HEK293T (cell line): ENCODE measurements around the gene GUCY1A2.

ENCODE experiments used
- CTCF ChIA-PET: fragments of 350-600 bp; formaldehyde crosslinking; extraction: SDS; loops from one replicate; lab custom pipeline; 2021; ENCODE audit warnings: antibody characterized with exemption, inconsistent platforms; lab: Yijun Ruan, JAX
- POLR2A ChIA-PET: fragments of 350-600 bp; formaldehyde crosslinking; extraction: SDS; loops from one replicate; lab custom pipeline; 2020; ENCODE audit warnings: antibody characterized with exemption, inconsistent platforms; lab: Yijun Ruan, JAX
- DNase-seq: peaks from one replicate; pipeline ENCODE4 v3.0.0; 2012; ENCODE audit warnings: mixed read lengths; ENCODE audit errors: extremely low spot score
- ARNT ChIP-seq: fragments of 450-650 bp; IDR thresholded peaks from 2 replicates; pipeline ENCODE4 v1.6.1; 2017; ENCODE audit warnings: mild to moderate bottlenecking
- BHLHE40 ChIP-seq: fragments of 450-650 bp; IDR thresholded peaks from 2 replicates; pipeline ENCODE4 v1.6.1; 2016; ENCODE audit warnings: mild to moderate bottlenecking, moderate library complexity, borderline replicate concordance
- CTBP1 ChIP-seq: fragments of 450-650 bp; IDR thresholded peaks from 2 replicates; pipeline ENCODE4 v1.6.1; 2016; ENCODE audit warnings: borderline replicate concordance
- ELF4 ChIP-seq: fragments of 450-650 bp; IDR thresholded peaks from 2 replicates; pipeline ENCODE4 v1.6.1; 2017; ENCODE audit warnings: antibody characterized with exemption
- FOXA1 ChIP-seq: fragments of 450-650 bp; IDR thresholded peaks from 2 replicates; pipeline ENCODE4 v1.6.1; 2016; ENCODE audit warnings: mild to moderate bottlenecking
- FOXK2 ChIP-seq: fragments of 450-650 bp; IDR thresholded peaks from 2 replicates; pipeline ENCODE4 v1.6.1; 2016; ENCODE audit warnings: mild to moderate bottlenecking
- FOXM1 ChIP-seq: fragments of 450-650 bp; IDR thresholded peaks from 2 replicates; pipeline ENCODE4 v1.6.1; 2017; ENCODE audit warnings: mild to moderate bottlenecking, borderline replicate concordance
- HDGF ChIP-seq: fragments of 450-650 bp; IDR thresholded peaks from 2 replicates; pipeline ENCODE4 v1.6.1; 2017; ENCODE audit warnings: antibody characterized with exemption, borderline replicate concordance
- L3MBTL2 ChIP-seq: fragments of 450-650 bp; conservative IDR thresholded peaks from 2 replicates; pipeline ENCODE4 v1.6.1; 2016; ENCODE audit warnings: mild to moderate bottlenecking
- LEF1 ChIP-seq: fragments of 450-650 bp; IDR thresholded peaks from 2 replicates; pipeline ENCODE4 v1.6.1; 2017; ENCODE audit warnings: mild to moderate bottlenecking, borderline replicate concordance
- NFRKB ChIP-seq: fragments of 450-650 bp; IDR thresholded peaks from 2 replicates; pipeline ENCODE4 v1.6.1; 2016; ENCODE audit warnings: mild to moderate bottlenecking, moderate library complexity
- SP1 ChIP-seq: fragments of 450-650 bp; IDR thresholded peaks from 2 replicates; pipeline ENCODE4 v1.6.1; 2017
- SUZ12 ChIP-seq: fragments of 450-650 bp; IDR thresholded peaks from 2 replicates; pipeline ENCODE4 v1.6.1; 2016; ENCODE audit warnings: mild to moderate bottlenecking
- TARDBP ChIP-seq: fragments of 450-650 bp; IDR thresholded peaks from 2 replicates; pipeline ENCODE4 v1.6.1; 2016
- ZNF384 ChIP-seq: fragments of 450-650 bp; IDR thresholded peaks from 2 replicates; pipeline ENCODE4 v1.6.1; 2016
- TF ChIP-seq, protein P1 (sequence below): fragments of 450-650 bp; IDR thresholded peaks from 2 replicates; pipeline ENCODE4 v1.6.1; 2016

The GUCY1A2 gene

DNA sequence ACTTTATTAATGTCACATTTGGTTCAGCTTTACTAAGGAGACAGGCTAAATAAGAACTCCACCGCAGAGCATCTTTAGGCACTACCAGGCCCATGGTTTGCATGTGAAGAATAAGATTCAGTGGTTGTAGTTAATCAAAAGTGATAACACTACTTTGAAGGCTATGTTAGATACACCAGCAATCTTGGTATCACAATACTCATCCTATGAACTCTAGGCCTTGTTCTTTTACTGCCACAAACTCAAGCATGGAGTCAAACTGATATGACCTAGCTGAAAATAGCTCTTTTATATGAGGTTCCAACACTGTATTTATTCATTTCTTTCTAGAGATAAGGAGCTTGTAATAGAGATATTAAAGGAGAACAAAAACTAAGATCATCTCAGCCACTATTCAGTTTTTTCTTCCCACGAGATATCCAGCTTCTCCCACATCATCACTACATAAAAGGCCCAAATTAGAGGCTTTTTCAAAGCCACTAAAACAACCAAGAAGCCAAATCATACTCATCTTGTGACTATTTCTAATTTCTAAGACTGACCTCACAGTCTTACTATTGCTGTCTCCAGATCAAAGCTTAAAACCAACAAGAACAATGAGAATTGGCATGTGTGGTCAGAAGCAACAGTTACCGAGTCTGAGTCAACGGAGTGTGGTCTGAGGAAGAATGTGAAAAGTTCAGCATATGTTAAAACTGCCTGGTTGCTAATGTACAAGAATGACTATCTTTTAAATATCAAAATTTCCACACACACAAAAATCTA, 25.1 kb upstream of the GUCY1A2 start:
- TF ChIP-seq HDGF (no peak), SUZ12 (no peak)
- POLR2A ChIA-PET = no interaction called here
- CTCF ChIA-PET = interaction anchor here (1.2 kb wide), 1 partner anchor 322 kb away, joined by 3 read pairs; no protein-coding TSS in a partner anchor
- no peak for DNase-seq

DNA sequence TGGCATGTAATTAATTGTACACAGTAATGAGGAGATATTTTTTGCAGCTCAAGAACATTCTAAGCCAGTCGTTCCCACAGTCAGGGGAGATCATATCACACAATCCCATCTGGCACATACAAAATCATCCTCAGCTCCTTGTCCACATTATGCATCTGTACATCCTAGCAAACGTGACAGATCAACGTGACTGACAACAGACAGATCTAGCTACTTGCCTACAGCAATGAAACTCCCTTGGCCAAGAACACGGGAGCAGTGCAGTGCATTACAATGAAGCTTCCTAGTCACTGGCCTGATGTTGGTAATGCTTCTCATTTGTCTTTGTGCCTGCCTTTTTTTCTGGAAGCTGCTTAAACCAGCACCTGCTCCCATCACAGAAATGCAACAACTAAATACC, 24.5 kb upstream of the GUCY1A2 start:
- POLR2A ChIA-PET = no interaction called here
- CTCF ChIA-PET = interaction anchor here (1.2 kb wide), 1 partner anchor 321 kb away, joined by 3 read pairs; no protein-coding TSS in a partner anchor
- TF ChIP-seq L3MBTL2 (no peak), ARNT (no peak), HDGF (no peak), NFRKB (no peak), ELF4 (no peak)
- TF ChIP-seq, protein P1, sequence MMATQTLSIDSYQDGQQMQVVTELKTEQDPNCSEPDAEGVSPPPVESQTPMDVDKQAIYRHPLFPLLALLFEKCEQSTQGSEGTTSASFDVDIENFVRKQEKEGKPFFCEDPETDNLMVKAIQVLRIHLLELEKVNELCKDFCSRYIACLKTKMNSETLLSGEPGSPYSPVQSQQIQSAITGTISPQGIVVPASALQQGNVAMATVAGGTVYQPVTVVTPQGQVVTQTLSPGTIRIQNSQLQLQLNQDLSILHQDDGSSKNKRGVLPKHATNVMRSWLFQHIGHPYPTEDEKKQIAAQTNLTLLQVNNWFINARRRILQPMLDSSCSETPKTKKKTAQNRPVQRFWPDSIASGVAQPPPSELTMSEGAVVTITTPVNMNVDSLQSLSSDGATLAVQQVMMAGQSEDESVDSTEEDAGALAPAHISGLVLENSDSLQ = no peak
- DNase-seq = no peak

DNA sequence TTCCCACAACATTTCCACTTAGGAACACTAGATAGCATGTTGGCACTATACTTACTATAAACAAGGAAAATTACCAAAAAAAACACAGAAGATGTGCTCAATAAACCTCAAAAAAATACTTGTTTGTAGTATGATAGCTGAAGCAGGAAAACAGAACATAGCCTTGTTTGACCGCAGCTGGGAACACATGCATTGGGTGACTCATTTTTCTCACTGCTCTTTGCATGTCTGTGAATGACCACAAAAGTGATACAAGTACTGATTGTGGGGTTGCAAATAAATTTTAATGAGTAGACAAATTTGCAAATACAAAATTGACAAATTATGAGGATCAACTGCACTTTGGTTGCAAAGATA, 22.8 kb upstream of the GUCY1A2 start:
- TF ChIP-seq L3MBTL2 (no peak), HDGF (no peak), ELF4 (no peak), ZNF384 (no peak), FOXA1 (no peak), SP1 (no peak), FOXM1 (no peak), TARDBP (no peak), NFRKB (no peak)
- ChIA-PET CTCF (no interaction called here), POLR2A (no interaction called here)
- DNase-seq = no peak

DNA sequence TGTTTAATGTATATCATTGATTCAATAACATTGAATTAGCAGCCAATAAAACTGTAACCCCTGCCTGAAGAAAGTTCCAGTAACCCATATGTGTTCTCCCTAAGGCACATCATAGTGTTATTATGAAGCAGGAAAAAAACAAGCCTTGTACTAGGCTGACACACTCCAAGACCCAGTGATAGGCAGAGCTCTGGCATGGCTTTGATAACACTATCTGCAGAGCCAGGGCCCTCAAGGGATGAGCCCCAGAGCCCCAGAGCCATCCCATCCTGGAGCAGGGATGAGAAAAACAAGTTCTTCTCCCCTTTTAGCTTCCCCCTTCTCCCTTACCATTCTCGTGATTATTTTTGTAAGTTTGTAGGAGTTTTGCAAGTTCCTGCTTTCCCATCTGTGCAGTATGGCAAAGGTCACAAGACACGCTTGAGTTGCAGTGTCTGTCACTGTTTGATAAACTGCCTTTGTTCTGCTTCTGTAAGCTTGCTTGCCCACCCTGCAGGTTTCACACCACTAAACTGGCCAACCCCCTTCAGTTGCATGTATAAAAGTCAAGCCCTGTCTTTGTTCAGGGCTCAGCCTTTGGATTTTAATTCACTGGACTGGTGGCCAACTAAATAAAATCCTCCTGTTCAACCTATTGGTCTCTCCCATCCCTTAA, 22.3 kb upstream of the GUCY1A2 start:
- CTCF ChIA-PET = no interaction called here
- TF ChIP-seq HDGF (no peak), FOXM1 (no peak), NFRKB (no peak), SP1 (no peak), BHLHE40 (no peak), SUZ12 (no peak), L3MBTL2 (no peak), ELF4 (no peak), LEF1 (no peak), ZNF384 (no peak), FOXA1 (no peak)
- TF ChIP-seq, protein P1 = no peak
- POLR2A ChIA-PET = no interaction called here
- DNase-seq = no peak

DNA sequence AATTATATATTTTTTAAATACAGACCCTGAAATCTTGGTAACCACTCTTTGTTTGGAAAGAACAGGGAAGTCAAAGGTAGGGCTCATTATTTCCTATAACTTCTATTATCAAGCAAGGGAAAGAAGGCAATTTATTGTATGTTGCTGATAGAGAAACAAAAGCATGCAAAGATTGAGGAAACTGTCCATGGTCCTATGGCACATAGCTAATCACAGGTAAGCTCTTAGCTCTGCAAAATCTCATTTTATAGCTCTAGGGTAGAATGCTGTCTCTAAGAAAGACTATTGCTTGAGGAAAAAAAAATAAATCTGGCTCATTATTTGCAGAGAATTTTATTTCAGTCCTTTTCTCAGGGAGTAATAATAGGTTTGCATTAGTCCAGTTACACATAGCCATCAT, 7.4 kb upstream of the GUCY1A2 start:
- DNase-seq = no peak
- CTCF ChIA-PET = no interaction called here

DNA sequence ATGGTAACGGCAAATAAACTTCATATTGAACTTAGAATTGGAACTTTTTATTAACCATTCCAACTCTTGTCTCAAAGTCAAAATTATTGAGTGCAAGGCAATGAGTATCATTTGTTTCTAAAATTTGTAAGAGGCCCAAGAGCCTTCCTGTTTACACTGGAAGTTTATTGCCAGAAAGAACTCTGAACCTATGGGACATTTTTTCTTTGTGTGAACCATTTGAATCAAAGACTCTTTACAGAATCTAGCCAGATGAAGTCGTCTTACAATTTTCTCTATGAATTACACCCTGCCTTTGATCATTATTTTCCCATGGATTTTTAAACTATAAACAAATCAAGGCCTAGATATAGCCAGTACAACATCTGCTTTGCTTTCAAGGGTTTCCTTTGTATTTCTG, 2.3 kb upstream of the GUCY1A2 start:
- no peak for TF ChIP-seq TARDBP
- ChIA-PET CTCF (no interaction called here), POLR2A (no interaction called here)
- DNase-seq = no peak

More for the DNA sequence above, 7.4 kb upstream of the GUCY1A2 start:
- no peak for TF ChIP-seq ARNT
- POLR2A ChIA-PET = no interaction called here

DNA sequence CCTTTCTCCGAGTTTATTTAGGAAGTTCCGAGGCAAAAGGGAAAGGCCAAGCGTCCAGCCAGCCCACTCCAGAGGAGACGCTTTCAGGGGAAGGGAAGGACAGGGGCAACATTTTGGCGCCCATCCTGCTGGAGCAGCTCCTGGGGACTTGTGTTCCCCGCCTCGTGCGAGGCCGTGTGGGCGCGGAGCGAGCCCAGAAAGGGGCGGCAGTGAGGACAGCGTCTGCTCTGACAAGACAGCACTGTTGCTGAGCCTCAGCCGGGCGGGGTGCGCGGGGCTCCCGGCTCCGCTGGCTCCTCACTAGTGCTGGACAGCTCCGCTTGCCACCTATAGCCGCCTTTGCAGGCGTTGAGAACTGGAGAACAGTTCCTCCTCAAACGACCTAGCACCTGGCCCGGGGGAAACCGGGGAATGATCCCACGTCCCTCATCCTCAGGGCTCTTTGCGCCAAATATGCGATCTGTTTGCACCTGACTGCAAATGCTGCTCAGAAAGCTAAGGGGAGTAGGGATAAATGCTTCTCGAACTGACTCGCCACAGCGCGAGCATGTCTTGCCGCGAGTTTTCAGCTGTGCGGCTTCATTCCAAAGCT, 722 bp upstream of the GUCY1A2 start:
- peak; percentile 32 for DNase-seq
- ChIA-PET POLR2A (no interaction called here), CTCF (no interaction called here)
- no peak for TF ChIP-seq LEF1
- no peak for TF ChIP-seq SUZ12
- TF ChIP-seq ARNT = no peak
- no peak for TF ChIP-seq NFRKB
- TF ChIP-seq FOXK2 = no peak
- no peak for TF ChIP-seq BHLHE40
- TF ChIP-seq HDGF = no peak
- TF ChIP-seq, protein P1 = no peak
- TF ChIP-seq ZNF384 = no peak
- no peak for TF ChIP-seq SP1
- TF ChIP-seq ELF4 = no peak
- no peak for TF ChIP-seq L3MBTL2
- no peak for TF ChIP-seq CTBP1
- TF ChIP-seq FOXM1 = no peak
- no peak for TF ChIP-seq TARDBP
- TF ChIP-seq FOXA1 = no peak
